Ramos (cell line): ENCODE measurements around the gene NOVA2.

Source experiments
- in situ Hi-C: fragments of 300-500 bp; cut with MboI; formaldehyde crosslinking; loops from one replicate; pipeline ENCODE4 v1.14.3; 2022; ENCODE audit warnings: low sequenced_read_pairs; ENCODE audit not compliant: unreplicated experiment

NOVA2 gene, protein sequence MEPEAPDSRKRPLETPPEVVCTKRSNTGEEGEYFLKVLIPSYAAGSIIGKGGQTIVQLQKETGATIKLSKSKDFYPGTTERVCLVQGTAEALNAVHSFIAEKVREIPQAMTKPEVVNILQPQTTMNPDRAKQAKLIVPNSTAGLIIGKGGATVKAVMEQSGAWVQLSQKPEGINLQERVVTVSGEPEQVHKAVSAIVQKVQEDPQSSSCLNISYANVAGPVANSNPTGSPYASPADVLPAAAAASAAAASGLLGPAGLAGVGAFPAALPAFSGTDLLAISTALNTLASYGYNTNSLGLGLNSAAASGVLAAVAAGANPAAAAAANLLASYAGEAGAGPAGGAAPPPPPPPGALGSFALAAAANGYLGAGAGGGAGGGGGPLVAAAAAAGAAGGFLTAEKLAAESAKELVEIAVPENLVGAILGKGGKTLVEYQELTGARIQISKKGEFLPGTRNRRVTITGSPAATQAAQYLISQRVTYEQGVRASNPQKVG

DNA sequence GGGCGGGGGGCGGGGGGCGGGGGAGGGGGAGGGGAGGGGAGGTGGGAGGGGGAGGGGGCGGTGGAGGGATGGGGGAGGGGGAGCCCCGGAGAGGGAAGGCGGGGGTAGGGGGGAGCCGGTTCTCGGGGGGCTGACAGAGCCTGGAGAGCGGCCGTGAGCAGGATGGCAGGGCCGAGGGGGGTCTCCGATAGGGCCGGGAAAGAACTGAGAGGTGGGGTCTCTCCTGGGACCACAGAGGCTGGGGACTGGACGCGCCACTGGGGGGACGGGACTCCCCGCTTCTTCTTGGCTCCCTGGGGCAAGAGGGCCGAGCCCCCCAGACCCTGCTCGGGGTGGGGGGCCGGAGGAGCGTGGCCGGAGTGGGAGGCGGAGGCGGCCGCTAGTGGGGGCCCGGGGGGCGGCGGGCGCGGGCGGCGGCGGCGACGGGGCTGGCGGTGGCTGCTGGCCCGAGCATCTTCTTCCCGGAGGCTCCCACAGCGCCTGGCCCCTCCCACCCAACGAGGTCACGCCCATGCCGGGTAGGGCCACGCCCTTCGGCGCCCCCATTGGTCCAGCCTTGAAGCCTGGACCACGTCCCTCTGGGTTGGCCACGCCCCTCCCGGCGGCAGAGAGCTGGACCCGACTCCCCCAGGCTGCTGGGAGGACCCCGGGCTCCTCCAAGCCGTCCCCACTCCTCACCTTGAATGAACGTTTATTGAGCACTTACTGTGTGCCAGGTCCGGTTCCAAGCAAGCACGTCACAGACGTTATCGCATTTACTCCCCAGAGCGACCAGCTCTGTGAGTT lies at the start of gene NOVA2:
Gene NOVA2, minus strand, starts transcription at position 313 of the 786 bp plus-strand sequence. CDS start 514 bp downstream, outside the sequence.
- in situ Hi-C loops, result no loop called here

DNA sequence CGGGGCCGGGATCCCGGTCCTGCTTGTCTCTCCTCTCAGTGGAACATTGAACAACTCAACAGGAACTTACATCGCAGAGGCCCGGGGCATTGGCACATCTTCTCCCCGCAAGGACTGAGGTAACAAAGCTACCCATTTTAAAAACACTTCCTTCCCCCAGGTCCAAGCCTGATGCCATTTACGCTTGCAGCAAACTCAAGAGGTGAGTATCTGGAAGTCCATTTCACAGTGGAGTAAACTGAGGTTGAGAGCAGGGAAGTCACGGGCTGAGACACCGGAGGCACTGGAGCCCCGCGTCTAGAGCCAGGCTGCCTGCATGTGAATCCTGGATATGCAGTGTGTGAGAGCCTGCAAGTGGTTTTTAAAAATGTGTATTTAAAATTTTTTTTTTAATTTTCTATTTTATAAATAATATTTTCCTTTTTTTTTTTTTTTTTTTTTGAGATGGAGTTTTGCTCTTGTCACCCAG lies 49.7 kb upstream of the NOVA2 start:
- in situ Hi-C loops, result no loop called here

DNA sequence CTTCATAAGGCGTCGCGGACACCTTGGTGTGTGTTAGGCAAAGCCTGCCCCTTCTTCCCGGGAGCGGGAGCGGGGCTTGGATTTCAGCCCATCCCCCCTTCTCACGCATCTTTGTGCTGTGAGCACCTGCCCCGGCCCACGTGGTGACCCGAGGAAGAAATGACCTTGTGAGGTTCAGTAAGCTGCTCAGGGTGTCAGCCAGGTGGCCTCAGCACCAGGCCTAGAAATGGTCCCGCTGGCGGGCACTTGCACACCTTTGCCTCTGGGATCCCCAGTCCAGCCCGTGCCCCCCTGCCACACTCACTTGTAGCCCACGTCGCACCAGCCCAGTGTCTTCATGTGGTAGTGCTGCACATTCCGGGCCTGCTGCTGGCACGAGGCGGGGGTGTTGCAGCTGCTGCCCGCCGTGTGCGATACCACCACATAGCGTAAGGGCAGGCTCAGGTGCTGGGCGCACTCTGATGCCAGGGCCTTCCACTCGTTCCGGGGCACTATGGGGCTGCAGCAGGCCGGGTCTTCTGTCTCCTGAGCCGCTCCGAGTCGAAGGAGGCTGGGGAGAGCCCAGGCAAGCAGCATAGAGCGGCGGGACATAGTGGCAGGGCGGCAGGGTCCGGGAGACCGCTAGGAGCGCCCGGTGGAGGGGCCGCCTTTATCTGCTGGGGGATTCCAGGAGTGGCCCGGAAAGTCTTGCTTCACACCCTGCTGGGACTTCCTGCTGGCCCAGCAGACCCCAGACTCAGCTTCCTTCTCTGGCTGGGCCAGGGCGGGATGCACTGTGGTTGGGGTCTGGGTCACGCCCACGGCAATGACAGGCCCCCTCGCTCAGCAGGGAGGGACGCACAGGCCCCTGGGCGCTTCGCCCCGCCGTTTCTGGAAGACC lies 49.0 kb upstream of the NOVA2 start, which contains the start of gene PGLYRP1:
Gene PGLYRP1, minus strand, starts transcription at position 623 of the 880 bp plus-strand sequence. Its CDS starts 32 bp downstream, at position 591.
- in situ Hi-C loops, result no loop called here

DNA sequence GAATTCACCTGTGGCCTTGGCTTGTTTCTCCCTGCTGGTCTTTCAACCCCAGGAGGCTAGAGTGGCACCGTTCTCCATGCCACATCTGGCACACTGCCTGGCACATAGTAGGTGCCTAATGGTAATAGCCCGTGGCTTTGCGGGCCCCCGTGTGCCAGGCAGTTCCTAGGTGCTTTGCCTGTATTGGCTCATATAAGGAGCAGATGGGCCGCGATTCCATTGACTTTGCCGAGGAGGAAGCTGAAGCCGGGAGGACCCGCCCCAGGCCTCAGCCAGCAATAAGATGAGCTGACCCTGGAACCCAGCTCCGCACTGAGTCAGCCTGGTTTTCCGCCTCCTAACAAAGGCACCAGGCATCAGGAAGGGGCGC lies 48.4 kb upstream of the NOVA2 start:
- in situ Hi-C loops, result no loop called here

DNA sequence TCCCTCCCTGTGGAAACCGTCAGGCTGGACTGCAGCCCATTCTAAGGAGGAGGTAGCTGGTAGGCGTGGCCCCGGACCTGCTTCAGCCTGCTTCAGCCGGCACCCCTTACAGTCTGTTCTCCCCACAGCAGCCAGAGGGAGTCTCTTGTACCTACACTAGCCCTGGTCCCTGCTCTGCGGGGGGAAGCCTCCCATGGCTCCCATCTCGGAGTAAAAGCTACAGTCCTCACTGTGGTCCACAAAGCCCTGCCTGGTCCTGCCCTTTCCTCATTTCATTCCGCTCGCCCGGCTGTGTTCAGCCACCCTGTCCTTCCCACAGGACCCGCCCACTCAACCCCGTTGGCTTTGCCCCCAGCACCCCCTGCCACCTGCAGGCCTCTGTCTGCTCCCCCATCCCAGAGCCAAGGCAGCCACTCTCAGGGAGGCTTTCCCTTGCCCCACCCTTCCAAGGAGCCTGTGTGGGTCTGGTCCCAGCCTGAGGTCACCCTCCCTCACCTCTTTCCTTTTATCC lies 47.9 kb upstream of the NOVA2 start:
- in situ Hi-C loops, result no loop called here

DNA sequence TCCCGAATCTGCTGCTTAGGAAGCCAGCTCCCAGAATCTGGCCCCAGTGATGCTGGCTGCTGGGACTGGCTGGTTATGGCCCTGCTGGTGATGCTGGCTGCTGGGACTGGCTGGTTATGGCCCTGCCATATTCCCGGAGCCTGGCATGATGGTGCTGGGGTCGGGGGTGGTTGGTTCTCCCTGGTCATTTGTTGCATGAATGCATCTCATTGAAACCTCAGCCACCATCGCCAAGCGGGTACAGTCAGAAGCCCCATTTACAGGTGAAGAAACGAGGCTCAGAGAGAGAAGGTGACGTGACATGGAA lies 47.1 kb upstream of the NOVA2 start:
- in situ Hi-C loops, result no loop called here

DNA sequence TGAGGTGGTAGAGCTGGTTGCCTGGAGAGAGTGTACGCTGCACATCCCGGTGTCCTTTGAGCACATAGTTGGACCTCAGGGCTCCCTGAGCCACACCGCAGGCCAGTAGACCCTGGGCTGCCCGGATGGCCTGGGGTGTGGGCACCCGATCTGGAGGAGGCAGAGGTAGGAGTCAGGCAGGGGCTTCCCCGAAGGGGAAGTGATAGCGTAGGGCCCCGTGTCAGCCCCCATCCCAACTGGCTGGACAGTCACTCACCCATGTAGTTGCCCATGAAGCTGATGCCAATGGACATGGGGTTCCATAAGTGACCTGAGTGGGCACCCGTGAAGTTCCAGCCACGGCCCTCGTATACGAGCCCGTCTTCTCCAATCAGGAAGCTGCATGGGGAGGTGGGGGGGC lies 45.6 kb upstream of the NOVA2 start:
- in situ Hi-C loops, result no loop called here

DNA sequence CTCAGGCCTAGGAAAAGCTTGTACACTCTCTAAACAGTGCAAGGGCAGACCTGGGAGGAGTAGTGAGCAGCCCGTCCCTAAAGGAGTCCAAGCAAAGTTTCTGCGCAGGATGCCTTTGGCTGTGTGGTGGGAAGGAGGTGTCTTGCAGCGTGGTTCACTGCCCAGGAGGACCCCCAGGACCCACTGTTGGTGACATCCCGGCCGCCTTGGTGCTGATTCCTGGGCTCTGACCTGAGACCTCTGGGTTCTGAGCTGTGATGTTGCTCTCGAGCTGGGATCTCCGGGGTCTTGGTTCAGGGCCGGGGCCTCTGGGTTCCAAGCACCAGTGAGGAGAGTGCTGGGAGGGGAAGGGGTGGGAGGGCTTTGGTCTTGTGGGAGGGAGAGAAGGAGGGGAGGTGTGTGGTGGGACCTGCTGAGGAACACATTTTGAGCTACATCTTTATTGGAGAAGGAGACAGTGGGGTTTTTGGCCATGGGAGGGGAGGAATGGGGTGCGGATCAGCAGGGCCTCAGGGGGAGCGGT lies 45.1 kb upstream of the NOVA2 start:
- in situ Hi-C loops, result no loop called here

DNA sequence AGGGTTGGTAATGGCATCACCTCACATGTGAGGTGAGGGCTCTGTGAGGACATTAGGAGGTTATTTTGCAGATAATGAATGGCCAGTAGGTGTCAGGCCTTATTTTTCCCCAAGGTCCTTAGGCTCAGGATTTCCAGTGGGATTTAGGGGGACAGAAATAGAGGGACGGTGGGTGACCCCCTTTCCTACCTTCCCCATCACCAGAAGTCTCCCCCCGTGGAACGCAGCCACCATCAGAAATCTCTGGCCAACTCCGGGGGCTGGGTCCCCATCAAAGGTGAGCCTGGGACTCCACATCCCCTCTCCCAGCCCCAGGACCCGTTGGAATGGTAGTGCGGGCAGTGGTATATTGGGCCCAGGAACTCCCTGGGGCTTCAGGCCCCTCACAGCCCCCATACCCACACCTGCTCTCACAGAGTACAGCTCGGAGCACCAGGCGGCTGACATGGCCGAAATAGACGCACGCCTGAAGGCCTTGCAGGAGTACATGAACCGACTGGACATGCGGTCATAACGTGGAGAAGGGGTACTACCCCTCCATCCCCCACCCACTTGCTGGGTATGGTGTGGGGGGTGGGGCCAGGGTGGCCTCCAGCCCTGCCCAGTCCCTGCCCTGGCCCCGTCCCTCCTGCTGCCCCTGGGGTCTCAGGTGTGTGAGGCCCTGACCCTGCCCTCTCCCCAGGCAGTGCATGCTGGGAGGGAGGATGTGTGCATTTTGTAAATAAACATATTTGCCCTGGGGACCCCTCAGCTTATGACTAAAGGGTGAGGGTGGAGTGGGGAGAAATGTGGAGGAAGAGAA lies 44.4 kb upstream of the NOVA2 start:
- in situ Hi-C loops, result no loop called here

DNA sequence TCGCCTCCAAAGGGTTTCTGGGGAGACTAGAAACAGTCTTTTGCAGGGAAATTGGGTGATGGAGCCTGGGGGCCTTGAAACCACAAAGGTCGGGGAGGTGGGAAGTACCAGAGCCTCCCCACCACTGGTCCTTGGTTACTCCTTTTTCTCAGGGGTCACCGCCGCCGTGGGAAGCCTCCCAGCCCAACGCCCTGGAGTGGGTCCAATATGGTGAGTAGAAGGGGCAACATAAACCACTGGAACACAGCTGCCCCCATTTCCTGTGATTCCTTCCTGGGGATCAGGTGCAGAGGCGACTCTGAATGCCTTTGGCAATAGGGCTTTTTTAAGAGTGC lies 43.4 kb upstream of the NOVA2 start:
- in situ Hi-C loops, result no loop called here

DNA sequence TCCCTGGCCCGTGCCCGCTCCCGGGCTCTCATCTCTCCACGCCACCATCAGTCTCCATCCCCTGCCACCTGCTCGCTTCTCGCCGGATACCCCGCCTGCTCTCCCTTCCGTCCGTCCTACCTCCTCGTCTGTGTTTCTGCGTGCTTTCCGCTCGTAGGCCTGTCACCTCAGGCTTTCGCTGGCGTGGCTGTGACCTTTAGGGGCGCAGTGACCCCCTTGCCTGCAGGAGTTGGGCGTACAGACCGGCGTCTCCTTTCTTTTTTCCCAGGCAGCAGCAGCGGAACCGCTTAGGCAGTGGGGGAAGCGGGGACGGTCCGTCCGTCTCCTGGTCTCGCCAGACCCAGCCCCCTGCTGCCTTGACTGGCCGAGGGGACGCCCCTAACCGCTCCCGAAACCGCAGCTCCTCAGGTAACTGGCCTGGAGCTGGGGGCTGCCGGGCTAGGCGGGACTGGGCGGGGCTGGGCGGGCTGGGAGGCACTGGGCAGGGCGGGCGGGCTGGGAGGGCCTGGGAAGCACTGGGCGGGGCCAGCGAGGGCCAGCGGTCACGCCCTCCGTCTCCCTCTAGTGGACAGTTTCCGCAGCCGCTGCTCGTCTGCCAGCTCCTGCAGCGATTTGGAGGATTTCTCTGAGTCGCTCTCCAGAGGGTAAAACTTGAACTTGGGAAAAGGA lies 42.9 kb upstream of the NOVA2 start:
- in situ Hi-C loops, result no loop called here

DNA sequence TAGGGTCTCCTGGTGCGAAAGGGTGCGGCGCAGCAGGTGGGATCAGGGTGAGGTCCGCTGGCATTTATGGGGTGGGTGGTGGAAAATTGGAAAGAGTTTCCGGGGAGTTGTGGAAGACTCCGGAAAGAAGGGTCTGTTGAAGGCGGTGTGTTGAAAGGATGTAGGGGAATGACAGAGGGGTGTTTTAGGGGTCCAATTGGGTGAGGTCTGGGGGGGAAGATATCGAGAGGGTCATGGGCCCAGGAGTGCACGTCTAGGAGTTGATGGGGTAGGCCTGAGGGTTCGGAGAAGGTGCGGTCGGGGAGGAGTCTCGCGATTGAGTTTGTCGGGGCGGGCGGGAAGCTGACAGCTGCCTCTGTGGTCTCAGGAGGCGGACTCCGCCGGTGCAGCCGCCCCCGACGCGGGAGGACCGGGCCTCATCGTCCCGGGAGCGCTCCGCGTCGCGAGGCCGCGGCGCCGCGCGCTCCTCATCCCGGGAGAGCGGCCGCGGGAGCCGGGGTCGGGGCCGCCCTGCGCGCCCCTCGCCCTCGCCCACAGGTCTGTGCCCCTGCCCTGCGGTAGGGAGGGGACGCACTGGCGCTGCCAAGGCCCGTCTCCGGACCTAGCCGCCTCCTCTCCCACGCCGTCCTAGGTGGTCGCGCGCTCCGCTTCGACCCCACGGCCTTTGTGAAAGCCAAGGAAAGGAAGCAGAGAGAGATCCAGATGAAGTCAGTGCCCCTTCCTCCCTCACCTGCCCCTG lies 42.2 kb upstream of the NOVA2 start:
- in situ Hi-C loops, result no loop called here

DNA sequence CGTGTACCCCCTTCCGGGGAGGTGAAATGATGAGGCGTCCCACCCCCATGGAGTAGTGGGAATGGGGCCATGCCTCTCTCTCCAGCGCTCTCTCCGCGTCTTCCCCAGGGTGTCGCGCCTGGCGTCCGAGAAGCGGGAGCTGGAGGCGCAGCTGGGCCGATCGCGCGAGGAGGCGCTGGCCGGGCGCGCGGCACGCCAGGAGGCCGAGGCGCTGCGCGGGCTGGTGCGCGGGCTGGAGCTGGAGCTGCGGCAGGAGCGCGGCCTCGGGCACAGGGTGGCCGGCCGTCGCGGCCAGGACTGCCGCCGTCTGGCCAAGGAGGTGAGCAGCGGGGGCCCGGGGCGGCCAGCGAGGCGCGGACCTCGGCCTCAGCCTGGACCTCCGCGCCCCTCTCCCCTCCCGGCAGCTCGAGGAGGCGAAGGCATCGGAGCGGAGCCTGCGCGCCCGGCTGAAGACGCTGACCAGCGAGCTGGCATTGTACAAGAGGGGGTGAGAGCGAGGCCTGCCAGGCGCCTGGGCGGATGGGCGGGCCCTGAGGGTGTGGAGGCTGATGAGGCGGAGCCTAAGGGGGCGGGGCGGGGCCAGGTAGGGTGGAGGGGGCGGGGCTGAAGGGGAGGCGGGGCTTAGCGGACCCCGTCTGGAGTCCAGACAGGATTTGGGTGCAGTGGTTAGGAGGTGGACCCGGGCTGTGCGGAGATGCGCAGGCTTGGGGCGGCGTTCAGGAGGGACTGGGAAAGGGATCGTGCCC lies 41.4 kb upstream of the NOVA2 start:
- in situ Hi-C loops, result no loop called here

DNA sequence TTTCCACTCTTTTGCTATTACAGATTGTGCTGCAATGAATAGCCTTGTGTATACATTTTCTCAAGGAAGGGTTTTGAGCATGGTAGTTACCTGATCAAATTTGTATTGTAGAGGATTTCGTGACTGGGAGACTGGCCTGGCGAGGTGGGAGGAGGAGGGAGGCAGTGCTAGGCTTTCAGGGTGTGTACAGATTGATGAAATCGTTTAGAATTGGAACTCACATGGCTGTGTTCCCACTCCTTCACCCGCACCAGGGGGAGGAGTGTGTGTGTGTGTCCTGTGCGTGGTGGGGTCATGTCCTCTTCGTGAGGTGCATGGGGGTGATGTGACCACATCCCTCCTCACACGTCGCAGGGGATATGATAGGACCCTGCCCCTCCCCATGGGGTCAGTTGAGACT lies 40.9 kb upstream of the NOVA2 start:
- in situ Hi-C loops, result no loop called here

DNA sequence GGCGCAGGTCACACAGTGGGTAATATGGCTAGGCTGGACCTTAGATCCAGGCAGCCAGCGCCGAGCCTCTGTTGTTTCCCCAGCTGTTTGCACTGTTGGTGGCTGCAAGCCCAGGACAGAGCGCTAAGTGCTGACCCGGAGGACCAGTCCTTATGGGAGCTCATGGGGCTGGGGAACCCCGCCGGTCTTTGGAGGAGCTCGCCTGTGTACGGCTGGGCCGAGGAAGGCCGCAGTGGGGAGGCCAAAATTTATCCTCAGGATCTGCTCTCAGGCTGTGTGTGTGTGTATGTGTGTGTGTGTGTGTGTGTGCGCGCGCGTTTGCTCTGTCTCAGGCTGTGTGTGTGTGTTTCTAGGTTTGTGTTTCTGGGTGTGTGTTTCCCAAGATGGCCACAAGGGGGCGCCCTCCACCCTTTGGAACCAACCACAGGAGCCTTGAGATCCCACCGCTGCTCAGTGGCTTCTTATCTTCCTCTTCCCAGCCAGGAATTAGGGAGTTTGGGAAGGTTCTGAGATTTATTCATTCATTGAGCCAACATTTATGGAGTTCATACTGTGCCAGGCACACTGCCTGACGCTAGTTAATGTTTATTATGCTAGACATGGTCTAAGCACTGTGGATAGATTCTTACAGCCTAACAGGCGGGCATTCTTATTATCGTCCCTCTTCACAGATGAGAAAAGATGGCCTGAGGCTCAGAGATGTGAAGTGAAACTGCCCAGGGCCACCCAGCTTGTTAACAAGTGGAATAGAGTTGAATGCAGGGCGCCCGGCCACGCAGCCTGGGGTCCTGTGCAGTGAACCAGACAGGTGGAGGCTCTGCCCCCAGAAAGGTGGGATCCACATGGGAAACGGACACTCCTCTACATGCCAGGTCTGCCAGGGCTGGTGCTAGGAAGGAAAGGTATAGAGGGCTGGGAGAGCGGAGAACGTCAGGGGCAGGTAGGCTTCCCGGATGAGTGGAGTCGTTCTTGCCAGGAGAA lies 36.2 kb upstream of the NOVA2 start:
- in situ Hi-C loops, result no loop called here

DNA sequence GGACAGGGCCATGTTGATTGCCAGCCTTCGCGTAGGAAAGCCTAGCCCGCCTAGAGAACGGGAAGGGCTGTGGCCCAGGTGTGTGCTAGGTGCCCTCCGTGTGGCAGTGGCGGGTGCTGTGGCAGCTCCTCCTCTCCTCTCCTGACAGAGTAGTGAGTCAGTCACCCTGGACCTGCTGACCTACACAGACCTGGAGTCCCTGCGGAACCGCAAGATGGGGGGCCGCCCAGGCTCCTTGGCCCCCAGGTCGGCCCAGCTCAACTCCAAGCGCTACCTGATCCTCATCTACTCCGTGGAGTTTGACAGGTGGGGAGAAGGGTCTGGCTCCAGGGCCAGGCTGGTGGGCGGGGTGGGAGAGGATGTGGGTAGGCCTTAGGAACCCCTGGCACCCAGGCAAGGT lies 32.7 kb upstream of the NOVA2 start:
- in situ Hi-C loops, result no loop called here
